HG03520 (cell line): ENCODE results near the gene ADISSP.

ENCODE experiments used
- ATAC-seq: cut with Tn5 transposase; IDR thresholded peaks from one replicate; pipeline ENCODE4 v1.9.1; 2021; ENCODE audit warnings: mild to moderate bottlenecking, moderate library complexity; ENCODE audit not compliant: unreplicated experiment

Gene ADISSP

DNA sequence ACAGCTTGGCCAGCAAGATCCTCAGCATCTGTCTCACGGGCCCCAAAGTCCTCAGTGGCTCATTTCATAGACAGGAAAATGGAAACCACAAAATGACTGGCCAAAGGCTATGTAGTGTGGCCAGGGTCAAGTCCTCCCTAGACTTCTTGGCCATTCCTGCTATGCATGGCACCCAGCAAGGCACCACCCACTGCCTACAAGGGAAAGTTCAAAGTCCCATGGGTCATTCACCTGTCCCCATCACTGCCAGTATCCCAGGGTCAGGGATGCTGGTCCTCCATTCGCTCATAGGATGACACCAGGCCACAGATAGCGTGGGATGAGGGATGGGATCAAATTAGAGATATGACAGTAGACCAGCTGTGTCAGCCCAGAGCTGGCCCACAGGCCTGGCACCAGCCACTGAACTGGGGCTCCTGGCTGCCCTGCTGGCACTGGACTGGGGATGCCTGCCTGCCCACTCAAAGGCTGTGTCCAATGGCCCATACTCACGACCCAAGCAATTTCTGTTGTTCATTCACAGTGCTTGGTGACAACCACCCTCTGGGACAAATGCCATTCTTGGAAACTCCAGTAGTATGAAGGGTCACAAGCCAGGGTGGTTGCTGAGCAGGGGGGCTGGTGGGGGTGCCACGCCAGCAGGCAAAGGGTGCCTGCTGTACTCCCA lies 11.6 kb downstream of the ADISSP start:
- no peak for ATAC-seq

DNA sequence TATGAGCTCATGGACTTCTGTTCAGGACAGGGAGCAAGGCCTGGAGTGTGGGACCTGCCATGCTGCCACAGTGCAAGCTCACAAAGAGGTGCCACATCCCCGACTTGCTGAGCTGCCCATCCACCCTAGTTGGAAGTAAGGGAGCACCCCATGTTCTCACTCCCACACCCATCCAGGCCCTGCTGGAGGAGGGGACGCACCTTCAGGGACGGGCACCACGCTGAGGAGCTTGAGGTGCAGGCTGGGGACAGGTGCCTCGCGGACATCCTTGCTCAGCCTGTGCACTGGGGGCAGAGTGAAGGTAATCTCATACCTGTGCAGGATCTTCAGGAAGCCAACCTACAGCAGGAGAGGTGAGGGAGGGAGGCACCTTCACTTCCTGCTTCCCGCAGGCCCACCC lies 12.3 kb downstream of the ADISSP start:
- ATAC-seq: no peak

DNA sequence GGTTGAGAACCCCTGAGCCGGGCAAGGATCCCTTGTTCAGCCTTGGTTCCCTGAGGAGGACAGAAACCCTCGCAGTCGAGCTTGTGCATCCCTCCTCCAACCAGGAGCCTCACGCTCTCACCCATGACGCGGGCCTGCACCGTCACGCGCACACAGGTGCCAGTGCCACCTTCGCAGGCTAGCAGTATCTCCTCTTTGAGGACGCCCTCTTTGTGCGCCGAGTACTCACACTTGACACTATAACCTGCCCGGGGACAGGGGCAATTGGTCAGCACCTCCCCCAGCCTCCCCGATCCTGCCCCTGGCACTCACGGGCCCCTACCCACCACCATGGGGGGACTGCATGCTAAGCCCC lies 13.3 kb downstream of the ADISSP start:
- no peak for ATAC-seq

DNA sequence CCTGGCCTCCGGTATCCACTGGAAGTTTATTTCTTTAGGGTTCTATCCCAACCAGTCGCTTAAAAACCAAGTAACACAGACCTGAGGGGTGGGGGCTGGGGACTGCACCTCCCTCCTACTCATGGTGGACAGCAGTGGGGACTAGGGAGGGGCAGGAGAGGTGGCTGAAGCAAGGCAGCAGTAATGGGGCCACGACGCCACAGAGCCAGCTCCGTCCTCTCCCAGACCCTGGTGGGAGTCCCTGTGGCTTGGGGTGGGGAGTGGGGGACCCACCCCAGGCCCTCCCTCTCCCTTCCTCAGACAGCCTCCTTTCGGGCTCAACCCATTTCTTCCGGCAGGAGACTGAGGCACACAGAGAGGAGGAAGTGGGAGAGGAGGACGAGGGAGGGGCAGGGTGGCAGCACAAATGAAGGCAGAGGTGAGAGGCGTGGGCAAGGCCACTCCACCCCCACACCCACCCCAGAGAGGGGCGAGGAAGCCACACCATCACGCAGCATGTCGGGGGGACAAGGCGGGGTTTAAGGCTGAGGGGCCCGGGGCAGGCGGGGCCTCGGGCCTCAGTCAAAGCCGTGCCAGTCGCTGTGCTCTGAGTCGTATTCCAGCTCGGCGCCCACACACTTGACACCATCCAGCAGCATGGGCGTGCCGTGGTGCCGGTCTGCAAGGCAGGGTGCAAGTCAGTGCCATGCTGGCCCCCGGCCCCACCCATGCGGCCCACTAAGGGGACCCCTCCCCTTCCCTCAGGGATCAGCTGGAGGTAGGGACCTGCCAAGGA lies 13.9 kb downstream of the ADISSP start:
- no peak for ATAC-seq

DNA sequence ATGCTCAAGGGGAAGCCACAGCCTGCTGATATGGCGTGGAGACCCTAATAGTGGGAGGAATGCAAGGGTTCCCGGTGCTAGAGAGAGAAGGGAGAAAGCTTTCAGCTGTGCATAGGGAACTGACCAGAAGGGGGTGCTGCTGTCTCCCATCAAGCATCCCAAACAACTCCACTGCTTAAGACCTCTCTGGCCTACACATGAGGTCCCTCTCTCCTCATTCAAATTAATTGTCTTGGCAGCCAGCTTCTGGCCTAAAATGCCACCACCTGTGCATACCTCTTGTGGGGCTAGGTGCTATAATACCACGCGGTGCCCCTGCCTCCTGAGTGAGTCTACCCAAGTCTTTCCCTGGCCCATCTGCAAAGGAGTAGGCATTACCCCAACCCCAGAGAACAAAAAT lies 14.5 kb downstream of the ADISSP start:
- no peak for ATAC-seq

DNA sequence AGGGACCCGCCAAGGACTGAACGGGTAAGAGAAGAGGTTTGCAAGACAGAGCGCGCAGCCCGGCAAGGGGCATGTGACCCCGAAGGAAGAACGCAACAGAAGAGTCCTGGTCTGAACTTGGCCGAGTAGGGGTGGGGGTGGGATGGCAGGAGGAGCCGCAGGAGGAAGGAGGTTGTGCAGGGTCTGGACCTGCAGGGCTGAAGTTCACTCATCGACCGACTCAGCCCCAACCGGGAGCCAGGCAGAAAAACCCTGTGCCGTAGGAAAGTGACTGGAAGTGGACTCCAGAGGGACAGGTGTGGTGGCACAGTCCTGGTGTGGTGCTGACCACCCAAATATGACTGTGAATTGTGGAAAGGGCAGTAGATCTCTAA lies 15.2 kb downstream of the ADISSP start:
- ATAC-seq: no peak

DNA sequence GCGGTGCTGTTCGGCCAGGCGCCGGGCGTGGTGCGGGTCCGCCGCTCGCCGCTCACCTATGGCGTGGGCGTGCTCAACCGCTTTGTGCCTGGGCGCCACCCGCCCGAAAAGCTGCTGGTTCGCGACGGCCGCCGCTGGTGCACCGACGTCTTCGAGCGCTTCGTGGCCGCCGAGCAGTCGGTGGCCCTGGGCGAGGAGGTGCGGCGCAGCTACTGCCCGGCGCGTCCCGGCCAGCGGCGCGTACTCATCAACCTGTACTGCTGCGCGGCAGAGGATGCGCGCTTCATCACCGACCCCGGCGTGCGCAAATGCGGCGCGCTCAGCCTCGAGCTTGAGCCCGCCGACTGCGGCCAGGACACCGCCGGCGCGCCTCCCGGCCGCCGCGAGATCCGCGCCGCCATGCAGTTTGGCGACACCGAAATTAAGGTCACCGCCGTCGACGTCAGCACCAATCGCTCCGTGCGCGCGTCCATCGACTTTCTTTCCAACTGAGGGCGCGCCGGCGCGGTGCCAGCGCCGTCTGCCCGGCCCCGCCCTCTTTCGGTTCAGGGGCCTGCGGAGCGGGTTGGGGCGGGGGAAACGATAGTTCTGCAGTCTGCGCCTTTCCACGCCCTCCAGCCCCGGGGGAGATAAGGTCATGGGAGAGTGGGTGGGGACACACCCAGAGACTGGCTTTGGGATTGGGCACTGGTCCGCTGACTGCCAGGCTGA lies 15.7 kb downstream of the ADISSP start:
- no peak for ATAC-seq

DNA sequence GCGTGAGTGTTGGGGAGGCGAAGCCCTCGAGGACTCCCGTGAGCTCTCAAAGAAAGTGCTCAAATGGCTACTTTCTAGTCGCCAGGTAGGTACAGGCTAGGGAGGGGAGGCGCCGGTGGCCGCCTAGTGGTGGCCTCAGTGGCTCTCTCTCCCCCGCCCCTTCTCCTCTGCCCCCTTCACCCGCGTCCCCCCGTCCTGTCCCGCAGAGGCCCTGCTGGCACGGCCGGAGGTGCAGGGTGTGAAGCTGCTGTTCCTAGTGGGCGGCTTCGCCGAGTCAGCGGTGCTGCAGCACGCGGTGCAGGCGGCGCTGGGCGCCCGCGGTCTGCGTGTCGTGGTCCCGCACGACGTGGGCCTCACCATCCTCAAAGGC lies 16.3 kb downstream of the ADISSP start:
- ATAC-seq: no peak

DNA sequence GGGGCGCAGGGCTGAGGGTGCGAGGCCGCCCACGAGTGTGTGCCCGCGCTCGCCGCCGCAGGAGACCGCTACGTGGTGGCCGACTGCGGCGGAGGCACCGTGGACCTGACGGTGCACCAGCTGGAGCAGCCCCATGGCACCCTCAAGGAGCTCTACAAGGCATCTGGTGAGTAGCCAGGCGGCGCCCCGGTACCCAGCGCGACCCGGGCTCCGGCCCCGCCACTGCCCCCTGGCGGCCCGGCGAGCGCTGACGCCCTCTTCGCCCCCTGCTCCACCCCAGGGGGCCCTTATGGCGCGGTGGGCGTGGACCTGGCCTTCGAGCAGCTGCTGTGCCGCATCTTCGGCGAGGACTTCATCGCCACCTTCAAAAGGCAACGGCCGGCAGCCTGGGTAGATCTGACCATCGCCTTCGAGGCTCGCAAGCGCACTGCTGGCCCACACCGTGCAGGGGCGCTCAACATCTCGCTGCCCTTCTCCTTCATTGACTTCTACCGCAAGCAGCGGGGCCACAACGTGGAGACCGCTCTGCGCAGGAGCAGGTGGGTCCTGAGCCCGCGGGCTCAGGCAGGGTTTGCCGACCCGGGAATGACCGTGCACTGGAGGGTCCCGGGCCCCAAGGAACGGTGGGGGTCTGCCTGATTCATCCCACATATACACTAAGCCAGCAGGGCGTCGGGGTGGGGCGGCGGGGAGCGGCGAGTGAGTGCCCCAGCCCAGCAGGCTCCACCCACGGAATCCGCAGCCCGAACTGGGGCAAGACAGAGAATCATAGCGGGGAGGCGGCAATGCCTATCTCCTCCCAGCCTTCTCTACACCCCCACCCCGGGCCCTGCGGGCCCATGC lies 17.6 kb downstream of the ADISSP start:
- no peak for ATAC-seq

DNA sequence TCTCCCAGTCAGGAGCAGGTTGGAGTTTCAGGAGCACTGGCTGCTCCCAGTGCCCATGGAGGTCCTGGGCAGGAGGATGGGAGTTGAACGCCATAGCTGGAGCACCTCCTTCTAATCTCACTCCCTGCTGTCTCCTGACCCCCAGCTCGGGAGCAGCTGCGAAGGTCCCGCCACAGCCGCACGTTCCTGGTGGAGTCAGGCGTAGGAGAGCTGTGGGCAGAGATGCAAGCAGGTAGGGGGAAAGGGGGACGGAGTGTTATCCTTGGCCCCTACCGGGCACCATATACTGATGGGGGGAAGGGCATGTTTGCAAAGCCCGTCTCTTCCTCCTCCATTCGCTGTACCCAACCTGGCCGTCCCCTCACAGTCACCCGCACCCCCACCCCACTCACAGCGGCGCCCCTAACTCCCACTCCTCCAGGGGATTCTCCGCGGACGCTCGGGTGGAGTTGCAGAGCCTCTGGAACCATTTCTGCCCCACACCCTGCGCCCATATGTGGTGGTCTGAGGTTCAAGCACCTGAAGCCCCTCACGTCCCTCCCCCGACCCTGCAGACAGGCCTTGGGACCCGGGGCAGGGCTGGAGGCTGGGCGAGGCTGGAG lies 18.4 kb downstream of the ADISSP start:
- ATAC-seq: no peak

DNA sequence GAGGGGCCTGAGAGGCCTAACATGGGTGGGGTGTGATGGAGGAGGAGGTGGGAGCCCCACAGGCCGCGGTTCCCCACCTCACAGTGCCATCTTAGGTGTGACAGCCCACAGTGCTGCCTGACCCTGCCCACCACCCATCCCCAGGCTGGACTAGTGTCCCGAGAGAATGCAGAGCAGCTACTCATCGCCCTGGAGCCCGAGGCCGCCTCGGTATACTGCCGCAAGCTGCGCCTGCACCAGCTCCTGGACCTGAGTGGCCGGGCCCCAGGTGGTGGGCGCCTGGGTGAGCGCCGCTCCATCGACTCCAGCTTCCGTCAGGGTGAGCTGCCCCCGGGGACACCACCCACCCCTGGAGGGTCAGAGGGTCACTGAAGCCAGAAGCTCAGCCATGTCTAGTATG lies 19.5 kb downstream of the ADISSP start:
- ATAC-seq: no peak

DNA sequence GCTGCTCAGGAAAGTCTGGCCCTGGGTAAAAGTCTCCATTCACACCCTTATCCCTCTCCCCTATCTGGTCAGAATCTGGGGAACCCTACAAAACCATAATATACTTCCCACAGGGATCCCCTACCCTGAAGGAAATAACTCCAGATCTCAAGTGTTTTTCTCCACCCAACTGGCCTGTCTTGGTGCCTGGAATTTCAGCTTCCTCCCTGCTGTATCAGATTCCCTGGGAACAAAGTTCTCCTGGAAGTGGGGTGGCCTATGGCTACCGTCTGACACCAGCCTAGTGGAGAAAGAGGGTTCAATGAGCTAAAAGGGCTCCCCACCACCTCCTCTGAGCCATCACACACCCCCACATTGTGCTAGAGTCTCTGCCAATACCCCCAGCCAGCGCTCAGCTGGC lies 20.1 kb downstream of the ADISSP start:
- no peak for ATAC-seq

DNA sequence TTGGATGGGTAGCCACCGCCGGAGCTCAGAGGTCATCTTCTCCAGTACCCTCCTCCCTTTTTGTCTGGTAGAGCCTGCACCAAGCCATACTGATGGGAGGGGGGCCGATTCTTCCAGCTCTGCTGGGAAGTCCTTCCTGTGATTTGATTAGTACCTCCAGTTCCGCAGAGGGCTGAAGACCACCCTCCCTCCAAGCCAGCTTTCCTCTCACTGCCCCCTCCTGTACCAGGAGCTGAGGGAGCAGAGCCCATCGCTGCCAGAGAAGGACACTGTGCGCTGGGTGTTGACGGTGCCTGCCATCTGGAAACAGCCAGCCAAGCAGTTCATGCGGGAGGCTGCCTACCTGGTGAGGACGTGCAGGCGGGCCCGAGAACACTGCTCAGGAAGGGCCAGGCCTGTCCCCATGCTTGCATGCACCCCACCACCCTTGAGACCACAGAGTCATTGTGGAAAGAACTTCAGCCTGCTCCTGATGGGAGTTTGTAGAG lies 21.8 kb downstream of the ADISSP start:
- no peak for ATAC-seq

DNA sequence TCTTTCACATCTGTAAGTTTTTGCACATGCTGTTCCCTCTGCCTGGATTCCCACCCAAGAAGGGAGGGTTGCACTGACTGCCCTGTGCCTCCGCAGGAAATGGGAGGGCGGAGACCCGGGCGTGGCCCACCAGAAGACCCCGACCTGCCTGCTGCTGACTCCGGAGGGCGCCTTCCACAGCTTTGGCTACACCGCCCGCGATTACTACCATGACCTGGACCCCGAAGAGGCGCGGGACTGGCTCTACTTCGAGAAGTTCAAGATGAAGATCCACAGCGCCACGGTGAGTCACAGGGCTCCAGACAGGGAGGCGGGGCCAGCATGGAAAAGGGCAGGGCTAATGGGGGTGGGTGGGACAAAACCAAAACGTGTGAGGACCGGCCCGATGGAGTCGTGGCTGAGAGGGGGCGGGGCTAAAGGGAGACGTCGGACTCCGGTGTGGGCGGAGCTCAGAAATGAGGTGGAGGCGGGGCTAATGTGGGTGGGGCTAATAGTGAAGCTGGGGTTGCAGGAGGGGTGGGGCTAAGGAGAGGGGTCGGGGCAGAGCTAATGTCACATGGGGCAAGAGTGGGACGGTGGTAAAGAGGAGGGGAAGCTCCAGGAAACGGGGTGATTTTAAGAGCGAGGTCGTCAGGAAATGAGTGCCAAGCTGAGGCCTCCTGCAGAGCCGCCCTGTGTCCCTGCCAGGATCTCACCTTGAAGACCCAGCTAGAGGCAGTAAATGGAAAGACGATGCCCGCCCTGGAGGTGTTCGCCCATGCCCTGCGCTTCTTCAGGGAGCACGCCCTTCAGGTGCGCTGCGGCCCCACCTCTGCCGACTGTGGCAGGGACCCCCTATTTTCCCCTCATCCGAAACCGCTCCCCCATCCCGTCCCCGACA lies 22.5 kb downstream of the ADISSP start:
- no peak for ATAC-seq

DNA sequence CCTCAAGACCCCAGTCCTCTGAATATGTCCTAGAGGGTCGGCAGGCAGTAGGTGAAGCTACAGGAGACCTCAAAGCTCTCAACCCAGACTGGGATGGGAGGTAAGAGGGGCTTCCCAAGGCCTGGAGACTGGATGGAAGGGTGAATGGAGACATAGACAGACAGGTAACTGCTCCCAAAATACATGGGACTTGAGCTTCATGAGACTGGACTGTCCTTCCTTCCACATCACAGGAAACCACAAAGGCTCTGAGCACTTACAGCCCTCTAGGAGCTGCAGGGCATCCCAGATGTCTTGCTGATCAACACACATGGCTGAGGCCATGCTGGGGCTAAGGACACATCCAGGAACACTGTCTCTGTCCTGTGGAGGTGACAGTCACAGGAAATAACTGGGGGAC lies 23.5 kb downstream of the ADISSP start:
- ATAC-seq: no peak

DNA sequence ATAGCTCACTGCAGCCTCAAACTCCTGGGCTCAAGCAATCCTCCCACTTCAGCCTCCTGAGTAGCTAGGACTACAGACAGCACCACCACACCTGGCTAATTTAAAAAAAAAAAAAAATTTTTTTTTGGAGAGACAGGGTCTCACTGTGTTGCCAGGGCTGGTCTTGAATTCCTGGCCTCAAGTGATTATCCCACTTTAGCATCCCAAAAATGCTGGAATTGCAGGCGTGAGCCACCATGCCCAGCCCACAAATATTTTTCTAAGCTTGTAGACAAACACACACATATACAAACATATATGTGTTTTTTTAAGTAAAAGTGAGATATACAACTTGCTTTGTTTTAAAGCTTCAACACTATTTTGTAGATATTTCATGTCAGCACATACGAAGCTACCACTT lies 24.3 kb downstream of the ADISSP start:
- no peak for ATAC-seq

DNA sequence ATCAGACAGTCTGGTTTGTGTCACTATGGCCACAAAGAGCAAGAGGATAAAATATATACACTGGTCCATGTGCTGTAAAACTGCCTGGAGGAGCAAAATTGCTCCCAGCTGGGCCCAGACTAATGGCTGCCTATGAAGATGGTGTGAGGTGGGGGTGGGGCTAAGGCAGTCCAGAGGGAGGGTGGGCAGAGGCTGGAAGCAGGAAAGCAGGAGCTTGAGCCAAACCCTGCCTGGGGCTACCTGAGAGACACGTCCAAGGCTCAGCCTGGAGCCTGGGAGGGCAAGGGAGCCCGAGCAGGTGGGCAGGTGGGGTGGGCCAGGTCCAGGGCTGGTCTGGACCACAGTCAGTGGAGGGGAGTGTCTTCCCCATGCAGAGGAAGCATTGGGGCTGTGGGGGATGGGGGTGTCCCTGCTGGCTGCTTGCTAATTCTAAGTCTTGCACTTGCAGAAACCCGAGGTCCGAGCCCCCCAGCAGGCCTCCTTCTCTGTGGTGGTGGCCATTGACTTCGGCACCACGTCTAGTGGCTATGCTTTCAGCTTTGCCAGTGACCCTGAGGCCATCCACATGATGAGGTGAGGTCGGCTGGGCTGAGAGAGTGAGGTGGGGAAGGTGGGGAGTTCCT lies 25.6 kb downstream of the ADISSP start:
- ATAC-seq: no peak

DNA sequence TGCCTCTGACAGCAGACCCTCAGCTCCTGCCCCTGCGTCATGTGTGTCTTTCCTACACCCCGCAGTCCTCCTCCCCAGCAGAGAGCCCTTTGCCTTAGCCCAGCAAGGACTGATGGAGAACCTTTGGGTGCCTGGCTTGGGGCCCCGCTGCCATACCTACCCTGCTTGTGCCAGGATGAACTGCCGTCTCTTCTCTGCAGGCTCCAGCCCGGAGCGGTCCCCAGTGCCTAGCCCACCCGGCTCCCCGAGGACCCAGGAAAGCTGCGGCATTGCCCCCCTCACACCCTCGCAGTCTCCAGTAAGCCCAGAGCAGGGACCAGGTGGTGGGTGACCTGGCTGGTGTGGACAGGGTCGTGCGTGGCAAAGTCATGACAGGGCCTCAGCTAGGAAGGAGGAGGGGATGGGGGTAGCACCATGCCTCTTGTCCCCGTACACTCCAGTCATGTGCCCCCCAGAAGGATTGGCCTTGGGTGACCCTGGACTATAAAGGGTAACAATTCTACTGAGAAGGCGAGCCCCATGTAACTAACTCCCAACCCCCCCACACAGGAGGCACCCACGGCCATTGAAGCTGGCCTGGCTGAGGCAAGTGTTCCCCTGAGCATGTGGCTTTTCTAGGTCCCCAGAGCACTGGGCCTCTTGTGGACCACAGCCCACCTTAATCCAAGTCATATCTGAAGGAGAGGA lies 26.8 kb downstream of the ADISSP start:
- no peak for ATAC-seq

DNA sequence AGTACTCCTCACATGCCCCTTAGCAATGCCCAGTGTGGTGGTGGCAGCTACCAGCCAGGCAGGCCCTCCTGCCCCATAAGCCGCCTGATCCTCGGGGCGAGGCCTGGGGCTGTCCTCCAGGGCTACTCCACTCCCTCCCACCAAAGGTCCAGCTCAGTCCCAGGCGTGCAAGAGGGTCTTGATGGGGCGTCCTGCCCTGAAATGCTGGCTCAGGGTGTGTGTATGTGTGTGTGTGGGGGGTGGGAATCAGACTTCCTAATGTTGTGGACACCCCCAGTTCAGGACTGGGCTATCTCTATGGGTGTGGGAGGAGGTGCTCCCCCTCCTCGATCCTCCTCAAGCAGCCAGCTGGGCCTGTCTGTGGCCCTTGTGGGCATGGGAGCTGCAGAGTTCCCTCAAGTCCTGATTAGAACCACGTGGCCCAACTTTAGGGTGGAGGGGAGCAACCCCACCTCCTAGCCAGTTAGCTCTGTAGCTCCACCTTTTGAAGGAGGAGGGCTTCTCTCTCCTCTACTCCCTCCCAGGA lies 27.6 kb downstream of the ADISSP start:
- no peak for ATAC-seq
